Neural progenitor cell (in vitro differentiated cells): ENCODE results near the gene CAMK2A.

Source experiments
- CTCF ChIP-seq: fragments of 200-600 bp; sonication (generic); IDR thresholded peaks from 2 replicates; pipeline ENCODE4 v1.5.1; 2017; ENCODE audit warnings: antibody characterized with exemption, mild to moderate bottlenecking
- EZH2 ChIP-seq: fragments of 200-600 bp; sonication (generic); IDR thresholded peaks from 2 replicates; pipeline ENCODE4 v1.6.1; 2017; ENCODE audit warnings: antibody characterized with exemption, mild to moderate bottlenecking, moderate library complexity
- EZH2phosphoT487 ChIP-seq: fragments of 200-600 bp; sonication (generic); IDR thresholded peaks from 2 replicates; pipeline ENCODE4 v1.6.1; 2017; ENCODE audit warnings: antibody characterized with exemption

GRCh38 chr5:150176745-150177477 is 112.7 kb downstream of the CAMK2A start:
- TF ChIP-seq CTCF (no peak), EZH2phosphoT487 (no peak), EZH2 (no peak)
